ENCODE results near the gene SLC9C1. TPM values are rescaled to one million over a fixed set of nuclear protein-coding genes. Genes with fewer than 3 reads are reported as not detected.

The SLC9C1 gene
- total and polyA plus RNA-seq, 2 of the 4 experiments (the other 2 are of a cell fraction) = not detected

GRCh38 chr3:112090887-112091586 is 203.0 kb downstream of the SLC9C1 start:
- intact Hi-C loops (cut with micrococcal nuclease) = no loop called here
- H2BK120ac ChIP-seq (ENCODE audit: low read depth, low read length) = no peak overlapping the region
- no peak overlapping the region for H2BK15ac ChIP-seq (ENCODE audit: low read depth, low read length)
- dilution Hi-C loops (cut with HindIII; ENCODE audit: low sequenced_read_pairs, unreplicated experiment) = no loop called here
- H2AK9ac ChIP-seq (replicated peaks; ENCODE audit: low read depth, low read length, poor library complexity) = no peak overlapping the region
- no peaks in the 10 kb centered on the region for H3K27me3 ChIP-seq (ENCODE audit: control insufficient read depth, insufficient read depth, low read length)
- H3K9me3 ChIP-seq (ENCODE audit: control insufficient read depth, insufficient read depth, low read length) = peaks cover 3% of the 10 kb centered on the region; the same call in 1 of the 2 replicates
- no peak for TF ChIP-seq RCOR1 (IDR thresholded peaks at IDR 0.05; ENCODE audit: insufficient replicate concordance, low read length)
- no peak for TF ChIP-seq NFE2L2 (IDR thresholded peaks at IDR 0.05; ENCODE audit: low read depth, low read length)
- TF ChIP-seq MXI1 (IDR thresholded peaks at IDR 0.05; ENCODE audit: borderline replicate concordance, low read depth, low read length) = no peak
- TF ChIP-seq RFX5 (IDR thresholded peaks at IDR 0.05; ENCODE audit: low read depth, low read length) = no peak
- TF ChIP-seq MAZ (IDR thresholded peaks at IDR 0.05; ENCODE audit: borderline replicate concordance, low read depth, low read length) = no peak
- TF ChIP-seq CEBPB (IDR thresholded peaks at IDR 0.05; ENCODE audit: low read depth, low read length) = no peak
- TF ChIP-seq ELK1 (IDR thresholded peaks at IDR 0.05; ENCODE audit: borderline replicate concordance, low read depth, low read length) = no peak
- no peak for TF ChIP-seq CHD1 (IDR thresholded peaks at IDR 0.05; ENCODE audit: low read depth, low read length)
- TF ChIP-seq FOS (IDR thresholded peaks at IDR 0.05; ENCODE audit: low read depth, low read length) = no peak
- no peak for TF ChIP-seq SMC3 (IDR thresholded peaks at IDR 0.05; ENCODE audit: low read depth, low read length)
- CTCF ChIA-PET = interaction anchor here (0.7 kb wide), 1 partner anchor 776 kb away, joined by 5 read pairs; no protein-coding TSS in a partner anchor
- DNase-seq = no peak
- peaks cover 13% of the 10 kb centered on the region; the same call in 1 of the 2 replicates for H3K9me1 ChIP-seq (ENCODE audit: insufficient read depth, low read length)
- no peak overlapping the region for H2AFZ ChIP-seq (replicated peaks; ENCODE audit: low read length, poor library complexity)
- no peaks in the 10 kb centered on the region for H4K20me1 ChIP-seq (ENCODE audit: insufficient read depth, low read length)
- POLR2A ChIA-PET (ENCODE audit: unreplicated experiment) = no interaction called here
- in situ Hi-C loops (cut with MboI; ENCODE audit: low sequenced_read_pairs) = no loop called here
- WGBS, 2 experiments (ENCODE audit: extremely low coverage in 2 of 2, insufficient read length in 1 of 2) = no CpG with 5 or more reads among the region's 6 CpGs
- no peak overlapping the region for H2AK5ac ChIP-seq (ENCODE audit: low read depth, low read length)
- no peak overlapping the region for H2BK5ac ChIP-seq (ENCODE audit: low read depth, low read length, poor library complexity, severe bottlenecking)
- H4K5ac ChIP-seq (ENCODE audit: low read depth, low read length) = no peak overlapping the region; the same call in 1 of the 2 replicates
- H3K4me1 ChIP-seq (ENCODE audit: control insufficient read depth, insufficient read depth, low read length) = peaks cover 12% of the 10 kb centered on the region
- BruUV-seq (replicated peaks) = no TSS peak
- no peak overlapping the region; the same call in 1 of the 2 replicates for H4K91ac ChIP-seq (ENCODE audit: insufficient read depth, low read depth, low read length)
- no peak overlapping the region for H3K4ac ChIP-seq (ENCODE audit: low read depth, low read length)
- no peak overlapping the region for H3K4me3 ChIP-seq (ENCODE audit: insufficient read depth, low read depth, low read length)
- H3K36me3 ChIP-seq (ENCODE audit: control insufficient read depth, insufficient read depth, low read length) = no peaks in the 10 kb centered on the region
- H3K23ac ChIP-seq (ENCODE audit: low read depth, low read length) = 0 out of 2 replicates have a peak overlapping the region, but pooled peaks have one; percentile 12
- no peak overlapping the region for H3K14ac ChIP-seq (replicated peaks; ENCODE audit: low read depth, low read length)
- no peak overlapping the region for H3K56ac ChIP-seq (ENCODE audit: extremely low read depth, insufficient read depth, low read length)
- H3K18ac ChIP-seq (ENCODE audit: low read depth, low read length) = no peak overlapping the region
- no peak overlapping the region for H3K27ac ChIP-seq (ENCODE audit: insufficient read depth, low read length)
- ATAC-seq (ENCODE audit: low read depth) = no peak
- no peak overlapping the region for H3K9ac ChIP-seq (ENCODE audit: low read depth, low read length)
- peaks cover 16 to 58% of the 10 kb centered on the region in 2 experiments; a peak in 3 of 4 replicates for H3K79me1 ChIP-seq (ENCODE audit: low read depth in 1 of 2, low read length in 2 of 2)
- no peak overlapping the region for H4K8ac ChIP-seq (ENCODE audit: low read depth in 2 of 2, low read length in 2 of 2)
- H3K4me2 ChIP-seq (ENCODE audit: low read depth, low read length) = no peak overlapping the region
- peak overlapping the region; percentile 34; the same call in 1 of the 2 replicates for H2BK20ac ChIP-seq (ENCODE audit: low read depth, low read length)

Data from IMR-90 (cell line).